ENCODE data around the gene FTL.
A peak's percentile ranks its signal among the peaks of the same experiment; 100 is the strongest.

Gene FTL

DNA sequence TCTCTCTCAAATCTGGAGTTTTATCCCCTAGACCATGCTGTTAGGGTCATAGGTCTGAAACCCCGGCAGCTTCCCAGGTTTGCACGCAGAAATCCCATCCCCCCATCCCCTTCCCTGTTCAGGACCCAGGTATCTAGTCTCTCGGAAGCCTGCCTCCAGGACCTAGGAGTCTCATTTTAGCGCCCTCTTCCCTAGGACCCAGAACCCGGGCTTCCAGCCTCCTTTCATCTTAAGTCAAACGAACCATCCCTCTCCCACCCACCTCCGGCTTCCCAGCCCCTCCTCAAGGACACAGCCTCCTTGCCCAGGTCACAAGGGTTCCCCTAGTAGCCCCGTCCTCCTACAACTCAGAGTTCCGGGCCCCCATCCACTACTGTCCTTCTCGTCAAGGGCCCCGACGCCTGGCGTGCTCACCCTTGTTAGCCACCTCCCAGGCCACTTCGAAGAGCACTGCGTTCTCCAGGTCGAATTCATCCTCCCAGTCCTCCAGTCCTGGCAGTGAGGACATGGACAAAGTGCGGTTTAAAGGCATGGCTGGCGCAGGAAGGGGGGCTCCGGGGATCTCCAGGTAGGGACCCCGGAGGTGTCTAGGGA is 27.6 kb downstream of the FTL start:
- DNase-seq = no peak

DNA sequence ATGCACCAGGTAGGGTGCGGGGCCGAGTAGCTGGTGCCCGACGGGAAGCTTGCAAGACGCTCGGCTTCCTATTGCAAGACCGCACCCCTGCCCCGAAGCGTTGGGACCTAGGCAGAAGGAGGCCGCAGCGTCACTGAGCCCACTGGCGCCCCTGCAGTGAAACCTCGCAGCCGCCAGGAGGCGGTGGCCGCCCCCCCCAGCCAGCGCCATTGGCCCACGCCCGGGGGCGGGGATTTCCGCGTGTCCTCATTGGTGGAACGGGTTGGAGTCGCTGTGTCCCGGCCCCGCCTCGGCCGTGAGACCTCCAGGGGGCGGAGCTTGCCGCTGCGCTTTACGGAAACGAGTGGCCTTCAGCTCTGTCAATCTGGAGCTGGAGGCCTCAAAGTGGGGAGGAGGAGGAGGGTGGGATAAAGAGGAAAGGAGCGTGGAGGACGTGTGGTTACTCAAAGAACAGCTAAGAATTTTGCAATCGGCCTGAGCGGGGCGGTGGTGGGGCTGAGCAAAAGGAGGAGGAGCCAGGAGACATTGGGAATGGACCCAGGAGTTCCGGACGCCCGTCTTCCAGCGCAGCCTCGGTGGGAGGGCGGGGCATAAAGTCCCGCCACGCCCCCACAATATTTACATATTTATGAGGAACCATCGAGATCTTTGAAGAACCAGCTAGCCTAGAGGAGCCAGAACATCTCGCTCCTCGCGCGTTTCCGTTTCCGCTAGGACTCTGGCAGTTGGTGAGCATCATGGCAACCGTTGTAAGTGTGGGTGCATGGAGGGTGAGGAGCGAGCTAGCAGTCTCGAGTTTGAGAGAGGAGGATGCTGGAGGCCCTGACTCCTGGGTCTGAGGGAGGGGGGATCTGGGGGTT is 28.3 kb downstream of the FTL start, which contains the start of the genes GYS1 and RUVBL2:
GYS1 (minus strand) TSS at position 135 of the 860 bp plus-strand sequence. CDS start 197 bp downstream, outside the sequence.
RUVBL2 (plus strand) TSS at position 713 of the 860 bp plus-strand sequence; CDS start at position 738, 25 bp downstream.
- DNase-seq = peak; percentile 97

DNA sequence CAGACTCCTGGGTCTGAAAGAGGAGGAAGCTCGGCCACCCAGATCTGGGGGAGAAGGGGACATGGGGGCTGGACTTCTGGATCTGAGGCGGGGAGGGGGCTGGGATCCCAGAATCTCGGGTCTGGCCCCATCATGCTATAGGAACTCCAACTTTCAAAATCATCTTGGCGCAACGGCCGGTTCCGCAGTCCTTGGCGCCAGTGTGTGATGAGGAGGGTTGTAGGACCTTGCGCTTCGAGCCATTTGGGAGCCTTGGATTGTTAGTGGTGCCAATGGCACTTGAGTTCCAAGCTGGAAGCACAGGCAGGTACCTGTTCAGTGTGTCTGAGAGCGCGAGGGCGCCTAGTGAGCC is 28.9 kb downstream of the FTL start:
- DNase-seq = no peak

DNA sequence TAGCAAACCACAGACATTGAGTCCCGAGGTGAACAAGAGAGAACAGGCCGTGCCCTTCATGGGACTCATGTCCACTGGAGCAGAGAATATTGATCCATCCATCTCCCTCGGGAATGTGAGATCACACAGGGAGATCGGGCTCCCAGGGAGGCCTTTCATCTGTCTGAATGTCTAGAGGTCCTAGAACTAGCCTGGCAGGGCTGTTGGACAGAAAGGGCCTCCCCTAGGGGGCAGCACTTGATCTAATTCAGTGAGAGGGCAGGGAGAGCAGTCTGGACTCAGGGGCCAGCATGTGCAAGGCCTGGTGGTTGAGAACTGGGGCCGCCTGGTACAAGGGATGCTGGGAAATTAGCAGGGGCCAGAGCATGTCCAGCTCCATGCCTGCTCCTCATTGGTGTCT is 32.9 kb downstream of the FTL start:
- peak; percentile 30 for DNase-seq

DNA sequence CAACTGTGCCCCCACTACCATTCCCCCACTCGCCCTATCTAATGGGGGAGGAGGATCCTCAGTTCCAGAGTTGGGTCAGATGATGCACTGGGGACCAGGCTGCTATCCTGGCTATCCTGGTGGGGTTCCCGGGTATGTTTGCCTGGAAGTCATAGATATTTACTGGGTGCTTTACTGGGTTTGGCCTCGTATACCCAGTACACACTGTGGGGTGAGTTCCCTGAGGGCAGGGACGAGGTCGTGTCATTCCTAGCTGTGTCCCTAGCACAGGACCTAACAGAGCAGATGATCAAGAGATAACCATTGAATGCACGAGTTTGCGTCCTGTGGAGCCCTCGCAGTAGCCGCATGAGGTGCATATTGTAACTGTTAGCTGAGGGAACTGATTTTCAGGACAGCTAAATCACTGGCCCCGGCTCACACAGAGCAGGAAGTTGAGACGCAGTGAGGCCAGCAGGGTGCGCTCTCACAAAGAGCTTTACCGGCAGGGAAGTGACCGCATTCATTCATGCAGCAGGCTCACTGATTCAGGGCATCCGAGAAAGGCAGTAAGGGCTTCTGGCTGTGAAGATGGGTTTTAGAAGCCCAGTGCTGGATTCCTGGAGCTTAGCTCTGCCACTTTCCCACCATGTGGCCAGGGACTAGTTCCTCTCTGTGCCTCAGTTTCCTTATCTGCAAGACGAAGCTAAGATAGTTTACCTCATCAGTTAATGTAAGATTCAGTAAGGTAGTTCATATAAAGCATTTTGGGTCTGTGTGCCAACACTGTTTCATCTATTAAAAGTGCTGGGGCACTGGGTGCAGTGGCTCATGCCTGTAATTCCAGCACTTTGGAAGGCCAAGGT is 34.6 kb downstream of the FTL start:
- peak; percentile 28 for DNase-seq

DNA sequence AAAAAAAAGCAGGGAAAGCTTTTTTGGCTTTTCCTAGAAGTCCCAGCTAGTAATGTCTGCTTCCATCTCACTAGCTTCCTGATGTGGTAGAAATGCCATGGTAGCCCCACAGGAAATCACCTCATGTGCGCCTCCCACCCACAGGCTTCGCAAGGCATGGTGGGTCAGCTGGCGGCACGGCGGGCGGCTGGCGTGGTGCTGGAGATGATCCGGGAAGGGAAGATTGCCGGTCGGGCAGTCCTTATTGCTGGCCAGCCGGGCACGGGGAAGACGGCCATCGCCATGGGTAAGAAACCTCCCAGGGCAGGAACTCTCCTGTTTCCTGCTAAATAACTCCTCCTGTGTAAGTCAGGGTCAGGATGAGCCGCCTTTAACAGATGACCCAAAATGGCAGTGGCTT is 39.0 kb downstream of the FTL start:
- no peak for DNase-seq

DNA sequence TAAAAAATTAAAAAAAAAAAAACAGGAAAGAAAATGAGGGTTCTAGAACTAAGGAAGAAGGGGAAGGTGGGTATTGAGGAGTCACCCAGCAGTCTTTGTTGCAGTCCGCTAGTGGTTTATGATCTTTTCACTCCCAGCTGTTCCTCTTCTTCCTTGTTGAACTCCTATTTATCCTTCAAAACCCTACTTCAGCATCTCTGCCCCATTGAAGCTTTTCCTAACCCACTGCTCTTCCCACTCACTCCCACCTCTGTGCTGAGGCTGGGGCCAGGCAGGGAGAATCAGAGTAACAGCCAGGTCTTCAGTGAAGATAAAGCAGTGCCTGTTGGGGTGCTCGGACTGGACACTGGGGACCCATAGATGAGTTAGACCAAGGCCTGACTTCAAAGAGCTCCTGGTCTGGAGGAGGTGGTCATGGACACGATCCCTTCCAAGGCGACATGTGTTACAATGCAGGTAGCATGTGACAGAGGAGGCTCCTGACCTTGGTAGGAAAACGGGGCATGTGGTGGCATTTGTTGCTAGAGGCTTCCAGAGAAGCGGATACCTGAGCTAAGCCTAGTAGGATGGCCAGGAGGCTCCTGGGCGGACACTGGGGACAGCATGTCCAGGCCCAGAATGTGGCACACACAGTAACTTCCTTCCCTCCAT is 40.0 kb downstream of the FTL start:
- no peak for DNase-seq

DNA sequence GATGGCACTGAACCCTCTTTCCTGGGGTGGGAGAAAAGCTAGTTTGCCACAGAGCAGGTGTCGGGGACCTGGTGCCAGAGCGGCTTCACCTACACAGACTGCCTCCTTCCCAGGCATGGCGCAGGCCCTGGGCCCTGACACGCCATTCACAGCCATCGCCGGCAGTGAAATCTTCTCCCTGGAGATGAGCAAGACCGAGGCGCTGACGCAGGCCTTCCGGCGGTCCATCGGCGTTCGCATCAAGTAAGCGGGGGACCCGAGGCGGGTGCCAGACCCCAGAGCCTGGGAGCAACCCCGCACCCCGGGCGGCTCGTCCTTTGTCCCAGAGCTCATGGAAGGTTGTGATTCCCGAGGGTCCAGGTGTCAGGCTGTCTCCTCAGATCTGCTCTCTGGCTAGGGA is 41.8 kb downstream of the FTL start:
- no peak for DNase-seq

DNA sequence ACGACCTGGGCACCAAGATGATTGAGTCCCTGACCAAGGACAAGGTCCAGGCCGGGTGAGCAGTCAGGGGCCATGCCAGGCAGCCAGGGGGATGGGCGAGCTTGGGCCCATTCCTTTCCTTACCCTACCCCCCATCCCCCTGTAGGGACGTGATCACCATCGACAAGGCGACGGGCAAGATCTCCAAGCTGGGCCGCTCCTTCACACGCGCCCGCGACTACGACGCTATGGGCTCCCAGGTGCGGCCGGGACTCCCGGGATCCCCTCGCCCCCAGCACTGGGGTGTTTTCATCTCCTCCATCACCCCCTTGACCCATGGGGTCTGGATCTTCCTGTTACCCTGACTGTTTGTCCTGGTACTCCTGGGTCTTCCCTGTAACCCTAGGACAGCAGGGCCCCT is 44.7 kb downstream of the FTL start:
- no peak for DNase-seq

DNA sequence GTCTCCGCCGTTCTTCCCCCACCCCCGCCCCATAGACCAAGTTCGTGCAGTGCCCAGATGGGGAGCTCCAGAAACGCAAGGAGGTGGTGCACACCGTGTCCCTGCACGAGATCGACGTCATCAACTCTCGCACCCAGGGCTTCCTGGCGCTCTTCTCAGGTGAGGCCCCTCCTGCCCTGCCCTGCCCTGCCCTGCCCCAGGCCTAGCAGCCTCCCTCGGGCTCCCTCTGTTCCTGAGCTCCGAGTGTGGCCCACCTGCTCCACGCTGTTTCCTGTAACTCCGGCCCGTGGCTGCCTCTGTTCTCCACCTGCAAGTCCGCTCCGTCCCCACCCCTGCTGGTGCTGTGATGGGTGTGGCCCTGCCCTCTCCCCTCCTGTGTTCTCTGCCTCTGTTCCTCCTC is 45.3 kb downstream of the FTL start:
- no peak for DNase-seq

DNA sequence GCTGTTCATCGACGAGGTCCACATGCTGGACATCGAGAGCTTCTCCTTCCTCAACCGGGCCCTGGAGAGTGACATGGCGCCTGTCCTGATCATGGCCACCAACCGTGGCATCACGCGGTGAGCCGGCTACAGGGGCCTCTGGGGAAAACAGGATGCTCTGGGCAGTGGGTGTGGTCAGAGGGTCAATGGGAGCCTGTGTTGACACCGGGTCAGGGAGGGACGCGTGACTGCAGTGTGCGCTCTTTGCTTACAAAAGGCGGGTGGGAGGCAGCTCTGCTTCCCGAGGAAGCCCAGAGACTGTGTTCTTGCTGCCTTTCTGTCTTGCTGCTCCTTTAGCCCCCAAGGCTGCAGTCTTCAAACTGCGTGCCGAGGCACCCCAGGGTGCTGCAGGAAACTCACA is 46.1 kb downstream of the FTL start:
- no peak for DNase-seq

DNA sequence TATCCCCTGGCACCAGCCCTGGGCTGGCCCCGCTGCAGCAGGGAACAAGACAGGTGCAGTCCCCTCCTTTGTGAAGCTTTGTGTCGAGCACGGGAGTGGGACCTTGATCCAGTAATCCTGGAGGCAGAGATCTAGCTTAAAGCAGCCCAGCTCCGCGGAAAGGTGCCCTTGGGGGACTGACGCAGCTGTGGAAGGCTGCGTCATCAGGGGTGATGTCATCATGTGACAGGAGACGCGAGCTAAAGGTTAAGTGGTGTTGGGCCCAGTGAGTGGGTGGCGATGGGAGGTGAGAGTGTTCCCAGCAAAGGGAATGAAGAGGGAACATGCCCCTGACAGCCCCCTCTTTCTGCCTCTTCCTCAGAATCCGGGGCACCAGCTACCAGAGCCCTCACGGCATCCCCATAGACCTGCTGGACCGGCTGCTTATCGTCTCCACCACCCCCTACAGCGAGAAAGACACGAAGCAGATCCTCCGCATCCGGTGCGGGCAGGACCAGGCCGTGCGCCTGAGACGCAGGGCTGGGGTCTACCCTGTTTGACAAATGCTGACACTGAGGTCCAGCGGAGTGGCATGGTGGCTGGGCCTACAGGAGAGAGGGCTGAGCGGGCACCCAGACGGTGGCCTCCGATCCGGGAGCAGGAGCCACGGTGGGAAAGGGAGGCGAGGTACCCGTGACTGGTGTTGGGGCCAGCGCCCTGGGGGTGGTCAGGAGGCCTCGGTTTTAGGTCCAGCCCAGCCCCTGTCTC is 49.2 kb downstream of the FTL start:
- DNase-seq = peak; percentile 18

DNA sequence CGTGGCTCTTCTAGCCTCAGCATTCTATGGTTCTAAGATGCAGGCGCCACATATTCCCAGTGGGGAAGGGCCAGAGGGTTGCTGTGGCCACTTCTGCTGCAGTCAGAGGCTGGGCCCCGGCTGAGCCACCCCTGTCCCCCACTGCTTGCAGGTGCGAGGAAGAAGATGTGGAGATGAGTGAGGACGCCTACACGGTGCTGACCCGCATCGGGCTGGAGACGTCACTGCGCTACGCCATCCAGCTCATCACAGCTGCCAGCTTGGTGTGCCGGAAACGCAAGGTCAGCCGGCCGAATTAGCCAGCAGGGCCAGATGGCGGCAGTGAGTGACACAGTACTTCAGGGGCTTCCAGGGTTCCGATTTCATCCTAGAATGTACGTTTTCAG is 49.8 kb downstream of the FTL start:
- no peak for DNase-seq

DNA sequence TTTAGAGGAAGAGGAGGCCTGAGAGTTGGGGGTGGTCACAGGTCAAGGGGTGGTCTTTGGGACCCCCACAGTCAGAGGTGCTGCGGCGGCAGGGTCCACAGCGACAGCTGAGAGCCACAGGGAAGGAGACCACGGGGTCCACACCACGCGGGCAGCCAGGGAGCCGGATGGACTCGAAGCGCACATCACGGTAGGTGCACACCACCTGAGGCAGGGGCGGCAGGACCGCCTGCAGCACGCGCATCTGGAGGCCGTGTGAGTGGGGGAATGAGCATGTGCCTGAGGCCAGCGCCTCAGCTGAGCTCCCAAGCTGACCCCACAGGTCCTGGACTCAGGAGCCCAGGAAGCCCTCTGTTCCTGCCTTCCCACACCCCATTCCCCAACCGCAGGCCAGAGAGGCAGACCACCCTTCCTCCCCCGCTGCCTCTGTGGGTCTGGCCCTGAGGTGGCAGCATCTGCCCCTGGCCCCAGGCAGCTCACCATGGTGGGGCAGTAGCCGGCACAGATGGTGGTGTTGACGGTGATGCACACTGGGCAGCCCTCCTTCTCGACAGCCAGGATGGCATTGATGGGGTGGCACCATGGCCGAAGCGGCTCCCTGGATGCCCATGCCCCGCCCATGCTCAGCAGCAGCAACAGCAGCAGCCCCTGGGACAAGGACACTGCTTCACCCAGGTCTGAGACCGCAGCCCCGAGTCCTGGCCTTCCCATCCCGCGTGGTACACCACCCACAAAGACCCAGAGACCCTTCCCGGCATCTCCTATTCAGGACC is 51.1 kb downstream of the FTL start:
- no peak for DNase-seq
